ENCODE measurements around the gene POLR3H. TPM values are rescaled to one million over a fixed set of nuclear protein-coding genes. Genes with fewer than 3 reads are reported as not detected.
A peak's percentile ranks its signal among the peaks of the same experiment; 100 is the strongest.

The POLR3H gene
- total and polyA plus RNA-seq, 7 donors, result 13.1 to 28.6 (median 18.4) TPM

DNA sequence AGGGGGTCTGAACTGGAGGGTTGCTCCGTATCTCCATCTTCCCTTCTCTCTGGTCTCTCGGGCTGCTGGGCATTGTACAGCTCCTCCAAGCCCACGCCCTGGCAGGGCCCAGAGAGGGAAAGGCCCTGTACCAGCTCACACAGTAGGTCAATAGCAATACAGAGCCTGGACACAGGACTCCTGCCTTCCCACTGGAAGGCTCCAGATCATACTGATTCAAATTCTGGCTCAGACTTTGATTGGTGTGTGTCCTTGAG, 23.2 kb upstream of the POLR3H start:
- WGBS, 3 donors, result 47 to 54% (median 51%) methylated on average over 3 of the region's 3 CpGs
- ATAC-seq, result no peak
- intact Hi-C loops (cut with DNase I), result no loop called here
- no peak for DNase-seq
- no peaks in the 10 kb centered on the region for H3K9me3 ChIP-seq
- no peak overlapping the region for H3K4me3 ChIP-seq
- H3K4me1 ChIP-seq, result peaks cover 3% of the 10 kb centered on the region
- H3K27me3 ChIP-seq (ENCODE audit: insufficient read depth in 3 of 3, low read length in 2 of 3), result peaks cover 0 to 2% (median 0%) of the 10 kb centered on the region in 3 donors
- no peak overlapping the region for H3K27ac ChIP-seq
- TF ChIP-seq, protein P1, sequence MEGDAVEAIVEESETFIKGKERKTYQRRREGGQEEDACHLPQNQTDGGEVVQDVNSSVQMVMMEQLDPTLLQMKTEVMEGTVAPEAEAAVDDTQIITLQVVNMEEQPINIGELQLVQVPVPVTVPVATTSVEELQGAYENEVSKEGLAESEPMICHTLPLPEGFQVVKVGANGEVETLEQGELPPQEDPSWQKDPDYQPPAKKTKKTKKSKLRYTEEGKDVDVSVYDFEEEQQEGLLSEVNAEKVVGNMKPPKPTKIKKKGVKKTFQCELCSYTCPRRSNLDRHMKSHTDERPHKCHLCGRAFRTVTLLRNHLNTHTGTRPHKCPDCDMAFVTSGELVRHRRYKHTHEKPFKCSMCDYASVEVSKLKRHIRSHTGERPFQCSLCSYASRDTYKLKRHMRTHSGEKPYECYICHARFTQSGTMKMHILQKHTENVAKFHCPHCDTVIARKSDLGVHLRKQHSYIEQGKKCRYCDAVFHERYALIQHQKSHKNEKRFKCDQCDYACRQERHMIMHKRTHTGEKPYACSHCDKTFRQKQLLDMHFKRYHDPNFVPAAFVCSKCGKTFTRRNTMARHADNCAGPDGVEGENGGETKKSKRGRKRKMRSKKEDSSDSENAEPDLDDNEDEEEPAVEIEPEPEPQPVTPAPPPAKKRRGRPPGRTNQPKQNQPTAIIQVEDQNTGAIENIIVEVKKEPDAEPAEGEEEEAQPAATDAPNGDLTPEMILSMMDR (IDR thresholded peaks at IDR 0.05), result no peak
- no peaks in the 10 kb centered on the region for H3K36me3 ChIP-seq (ENCODE audit: insufficient read depth in 1 of 2, low read depth in 1 of 2)

DNA sequence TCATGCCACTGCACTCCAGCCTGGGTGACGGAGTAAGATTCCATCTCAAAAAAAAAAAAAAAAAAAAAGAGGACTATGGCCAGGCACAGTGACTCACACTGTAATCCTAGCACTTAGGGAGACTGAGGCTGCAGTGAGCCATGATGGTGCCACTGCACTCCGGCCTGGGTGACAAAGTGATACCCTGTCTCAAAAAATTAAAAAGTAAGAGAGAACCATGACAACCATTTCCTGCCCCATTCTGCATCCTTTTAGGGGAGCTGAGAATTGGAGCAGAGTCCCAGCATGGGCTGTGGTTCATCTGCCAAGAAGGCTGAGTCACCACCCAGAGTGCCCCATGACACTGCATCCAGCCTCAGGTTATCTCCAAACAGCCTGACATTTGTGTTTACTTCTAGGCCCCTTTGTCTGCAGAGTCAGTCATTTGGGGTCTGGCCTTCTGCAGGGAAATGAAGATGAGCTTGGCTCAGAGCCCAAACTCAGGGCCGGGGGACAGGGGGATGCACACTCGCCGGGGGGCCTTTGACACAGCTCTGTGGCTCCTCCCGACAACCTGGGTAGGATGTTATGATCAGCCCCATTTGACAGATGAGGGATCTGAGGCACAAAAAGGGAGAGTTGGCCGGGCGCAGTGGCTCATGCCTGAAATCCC, 21.3 kb upstream of the POLR3H start:
- Histone ChIP-seq H3K4me3 (no peak overlapping the region), H3K36me3 (ENCODE audit: insufficient read depth in 1 of 2, low read depth in 1 of 2) (no peaks in the 10 kb centered on the region), H3K9me3 (no peaks in the 10 kb centered on the region), H3K27me3 (ENCODE audit: insufficient read depth in 3 of 3, low read length in 2 of 3) (peaks cover 0 to 6% (median 0%) of the 10 kb centered on the region in 3 donors), H3K4me1 (peaks cover 3% of the 10 kb centered on the region), H3K27ac (peak overlapping the region; percentile 53)
- peak in 1 of 2 donors; percentile 34 for DNase-seq
- 62 to 68% (median 66%) methylated on average over 8 of the region's 8 CpGs for WGBS, 3 donors
- TF ChIP-seq, protein P1 (IDR thresholded peaks at IDR 0.05), result no peak
- ATAC-seq, result peak; percentile 73 to 80 (median 76)
- intact Hi-C loops (cut with DNase I), result no loop called here

DNA sequence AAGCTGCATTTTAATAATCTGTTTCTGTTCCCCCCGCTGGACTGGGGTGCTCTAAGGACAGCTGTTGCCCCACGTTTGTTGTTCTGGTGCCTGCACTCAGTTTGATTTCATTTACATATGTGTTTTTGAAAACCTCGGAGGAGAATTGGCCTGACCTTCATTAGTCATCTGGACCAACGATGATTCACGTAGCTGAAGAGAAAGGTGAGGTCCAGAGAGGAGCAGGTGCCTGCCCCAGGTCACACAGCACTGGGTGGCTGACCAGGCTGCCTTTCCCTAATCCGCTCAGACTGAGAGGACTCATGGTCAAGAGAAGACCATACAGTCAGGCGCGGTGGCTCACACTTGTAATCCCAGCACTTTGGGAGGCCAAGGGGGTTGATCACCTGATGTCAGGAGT, 20.3 kb upstream of the POLR3H start:
- no peak for ATAC-seq
- 81 to 84% (median 81%) methylated on average over 8 of the region's 8 CpGs for whole genome bisulfite sequencing, 3 donors
- H3K4me3 ChIP-seq, result no peak overlapping the region

DNA sequence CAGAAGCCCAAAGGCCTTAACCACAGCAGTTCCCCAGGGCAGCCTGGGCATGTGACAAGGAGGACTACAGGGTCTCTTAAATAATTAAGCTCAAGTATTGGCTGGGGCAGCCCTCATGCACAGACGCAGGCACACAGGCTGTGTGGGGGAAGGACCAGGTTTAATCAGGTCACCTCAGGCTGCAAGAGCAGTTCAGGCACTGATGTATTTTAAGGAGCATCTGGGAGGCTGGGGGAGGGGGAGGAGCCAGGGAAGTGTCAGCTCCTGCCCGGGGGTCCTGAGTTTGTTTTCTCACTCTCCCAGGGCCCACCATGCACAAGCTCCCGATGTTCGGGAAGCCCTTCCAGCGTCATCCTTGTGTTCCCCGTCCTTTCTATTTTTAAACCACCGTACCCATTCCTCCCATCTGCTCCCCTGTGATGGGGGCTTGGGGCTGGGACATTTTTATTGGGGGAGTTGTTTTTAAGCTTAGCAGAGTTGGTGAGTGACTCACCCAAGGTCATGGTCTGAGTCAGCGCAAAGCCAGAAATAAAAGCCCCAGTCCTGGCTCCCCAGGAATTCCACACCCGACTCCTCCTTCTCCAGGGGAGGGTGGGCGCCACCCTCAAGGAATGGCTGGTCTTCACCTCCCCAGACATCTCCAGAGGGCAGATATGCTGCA, 18.9 kb upstream of the POLR3H start:
- Histone ChIP-seq H3K4me3 (no peak overlapping the region), H3K27me3 (ENCODE audit: insufficient read depth in 3 of 3, low read length in 2 of 3) (peaks cover 0 to 6% (median 4%) of the 10 kb centered on the region in 3 donors), H3K9me3 (no peaks in the 10 kb centered on the region), H3K36me3 (ENCODE audit: insufficient read depth in 1 of 2, low read depth in 1 of 2) (no peaks in the 10 kb centered on the region), H3K27ac (no peak overlapping the region), H3K4me1 (peaks cover 3% of the 10 kb centered on the region)
- intact Hi-C loops (cut with DNase I), result no loop called here
- DNase-seq (no peak), ATAC-seq (no peak)
- TF ChIP-seq, protein P1 (IDR thresholded peaks at IDR 0.05), result no peak
- 48 to 57% (median 53%) methylated on average over 10 of the region's 10 CpGs for WGBS, 3 donors

More for the DNA sequence above, 20.3 kb upstream of the POLR3H start:
- H3K27ac ChIP-seq, result no peak overlapping the region
- no peaks in the 10 kb centered on the region for H3K36me3 ChIP-seq (ENCODE audit: insufficient read depth in 1 of 2, low read depth in 1 of 2)
- intact Hi-C loops (cut with DNase I), result no loop called here
- peaks cover 0 to 6% (median 3%) of the 10 kb centered on the region in 3 donors for H3K27me3 ChIP-seq (ENCODE audit: insufficient read depth in 3 of 3, low read length in 2 of 3)
- DNase-seq, result no peak
- peaks cover 3% of the 10 kb centered on the region for H3K4me1 ChIP-seq
- H3K9me3 ChIP-seq, result no peaks in the 10 kb centered on the region
- TF ChIP-seq, protein P1 (IDR thresholded peaks at IDR 0.05), result no peak

Measured in psoas muscle (tissue), 8 donors.